Endothelial cell of umbilical vein (primary cell): Measurements from ENCODE around the gene GBF1. TPM values are rescaled to one million over a fixed set of nuclear protein-coding genes. Genes with fewer than 3 reads are reported as not detected.

Experiments
- BruUV-seq: library from RNA; stranded (reverse); fragments of 400-500 nt; replicated peaks from 2 replicates; lab custom pipeline; 2021; lab: Mats Ljungman, UMichigan
- CTCF ChIA-PET: fragments of 300-600, 350-600 bp; sonication (Branson Sonifier 250); formaldehyde crosslinking; loops from one replicate; lab custom pipeline; 2021; ENCODE audit warnings: antibody characterized with exemption, inconsistent platforms; lab: Charles Lee
- POLR2A ChIA-PET: fragments of 300-600, 350-600 bp; sonication (Branson Sonifier 250); formaldehyde crosslinking; loops from one replicate; lab custom pipeline; 2021; ENCODE audit warnings: antibody characterized with exemption, inconsistent platforms; lab: Charles Lee
- DNase-seq: peaks from one replicate; pipeline ENCODE4 v3.0.0-alpha.2; 2011; ENCODE audit warnings: low read depth, low spot score
- FAIRE-seq: peaks from 2 replicates; lab custom pipeline; 2011; peaks lifted over from hg19 to GRCh38; lab: Jason Lieb, UNC
- H2AFZ ChIP-seq: 2 replicates; pipeline ENCODE4 v1.6.0; 2012; ENCODE audit warnings: low read depth, low read length, control low read depth, inconsistent platforms
- H3K27ac ChIP-seq: 2 replicates; pipeline ENCODE4 v1.5.1; 2011; ENCODE audit warnings: low read depth, mild to moderate bottlenecking, control low read depth, low read length, moderate library complexity; ENCODE audit not compliant: insufficient read depth
- H3K27me3 ChIP-seq, 2 experiments: 2 replicates each; pipeline versions ENCODE4 v1.6.0 to v1.6.1; 2011; ENCODE audit warnings: low read length in 2 of 2, mixed read lengths in 1 of 2; ENCODE audit not compliant: control insufficient read depth in 2 of 2, insufficient read depth in 2 of 2
- H3K36me3 ChIP-seq, 2 experiments: 2 replicates in 1 of 2; 3 replicates in 1 of 2; pipeline ENCODE4 v1.5.1; 2011; ENCODE audit warnings: low read length in 2 of 2, mild to moderate bottlenecking in 1 of 2, moderate library complexity in 1 of 2; ENCODE audit not compliant: control insufficient read depth in 2 of 2, insufficient read depth in 2 of 2; ENCODE audit errors: extremely low read depth in 1 of 2
- H3K4me1 ChIP-seq: 3 replicates; pipeline ENCODE4 v1.5.1; 2011; ENCODE audit warnings: mild to moderate bottlenecking, low read length; ENCODE audit not compliant: control insufficient read depth, insufficient read depth; ENCODE audit errors: extremely low read depth
- H3K4me2 ChIP-seq: 2 replicates; pipeline ENCODE4 v1.6.1; 2011; ENCODE audit warnings: low read length, control low read depth, mixed read lengths; ENCODE audit not compliant: insufficient read depth
- H3K4me3 ChIP-seq, 3 experiments: fragments of 200-600 bp in 1 of 3; sonication (generic), shearing (Covaris generic) in 1 of 3; replicated peaks in 1 of 3; 2 replicates each; pipeline ENCODE4 v1.5.1; 2011 to 2016; ENCODE audit warnings: control low read depth in 3 of 3, low read length in 3 of 3, mild to moderate bottlenecking in 2 of 3, inconsistent platforms in 1 of 3, low read depth in 1 of 3, moderate library complexity in 1 of 3; ENCODE audit not compliant: insufficient read depth in 1 of 3
- H3K79me2 ChIP-seq: 2 replicates; pipeline ENCODE4 v1.6.0; 2012; ENCODE audit warnings: low read length, inconsistent platforms; ENCODE audit not compliant: control insufficient read depth, insufficient read depth
- H3K9ac ChIP-seq: replicated peaks from 2 replicates; pipeline ENCODE3; 2011; ENCODE audit warnings: low read length, control low read depth; ENCODE audit not compliant: insufficient read depth; ENCODE audit errors: extremely low read depth
- H3K9me1 ChIP-seq: replicated peaks from 3 replicates; pipeline ENCODE4 v1.6.0; 2011; ENCODE audit warnings: mild to moderate bottlenecking, low read length; ENCODE audit not compliant: control insufficient read depth, insufficient read depth; ENCODE audit errors: extremely low read depth
- H3K9me3 ChIP-seq: replicated peaks from 2 replicates; pipeline ENCODE4 v1.5.1; 2012; ENCODE audit warnings: low read length, inconsistent platforms; ENCODE audit not compliant: control insufficient read depth, insufficient read depth
- H4K20me1 ChIP-seq: replicated peaks from 2 replicates; pipeline ENCODE3; 2011; ENCODE audit warnings: mild to moderate bottlenecking, low read length; ENCODE audit not compliant: control insufficient read depth, insufficient read depth; ENCODE audit errors: extremely low read depth
- CTCF ChIP-seq, 2 donors: IDR thresholded peaks; 1 replicate in 1 of 2; 2 replicates in 1 of 2; pipeline ENCODE4 v1.5.1; 2011; ENCODE audit warnings: low read length in 2 of 2, mild to moderate bottlenecking in 2 of 2, moderate library complexity in 2 of 2, control low read depth in 1 of 2, inconsistent platforms in 1 of 2, low read depth in 1 of 2; ENCODE audit not compliant: insufficient read depth in 1 of 2; ENCODE audit errors: extremely low read depth in 1 of 2
- EZH2 ChIP-seq: IDR thresholded peaks from 2 replicates; pipeline ENCODE4 v1.6.1; 2012; ENCODE audit warnings: borderline replicate concordance, low read depth, mild to moderate bottlenecking, moderate library complexity, low read length, inconsistent platforms; ENCODE audit not compliant: severe bottlenecking
- FOS ChIP-seq: IDR thresholded peaks from 2 replicates; pipeline ENCODE4 v1.6.1; 2011; ENCODE audit warnings: mild to moderate bottlenecking, low read length, moderate library complexity, borderline replicate concordance; ENCODE audit not compliant: insufficient read depth
- GATA2 ChIP-seq: IDR thresholded peaks from 2 replicates; pipeline ENCODE4 v1.7.0; 2011; ENCODE audit warnings: low read depth, mild to moderate bottlenecking, moderate library complexity, mixed read lengths, low read length; ENCODE audit not compliant: insufficient read length, insufficient read depth
- JUN ChIP-seq: IDR thresholded peaks from 2 replicates; pipeline ENCODE4 v1.6.1; 2011; ENCODE audit warnings: borderline replicate concordance, low read depth; ENCODE audit not compliant: insufficient read length, insufficient read depth
- MYC ChIP-seq: IDR thresholded peaks from one replicate; pipeline ENCODE4 v1.6.1; 2011; ENCODE audit warnings: mild to moderate bottlenecking, low read depth, low read length
- POLR2A ChIP-seq: IDR thresholded peaks from 2 replicates; pipeline ENCODE4 v1.6.1; 2012; ENCODE audit warnings: low read depth, mild to moderate bottlenecking, control low read depth, low read length
- POLR2AphosphoS5 ChIP-seq: IDR thresholded peaks from 2 replicates; pipeline ENCODE4 v1.6.1; 2012; ENCODE audit warnings: low read depth, mild to moderate bottlenecking, control low read depth, low read length, moderate library complexity; ENCODE audit not compliant: insufficient read depth
- dilution Hi-C: fragments of 300-500 bp; cut with MboI; formaldehyde crosslinking; loops from one replicate; pipeline ENCODE4 v1.15.0; 2019; ENCODE audit warnings: low sequenced_read_pairs; ENCODE audit not compliant: extremely low pct_ligation_motif_present
- intact Hi-C: fragments of 100-400 bp; cut with micrococcal nuclease; formaldehyde crosslinking; loops from one replicate; pipeline ENCODE4 v1.10.0; 2022
- polyA plus RNA-seq, 4 experiments: library from polyadenylated mRNA; depleted of rRNA in 3 of 4; stranded (reverse) in 3 of 4; unstranded in 1 of 4; fragments of >200 nt; gene quantifications; 2 replicates each; pipeline versions ENCODE4 v1.2.1 to v1.2.3, GENCODE V29; 2011 to 2012; ENCODE audit warnings: missing spikeins in 1 of 4
- total RNA-seq: library from RNA; stranded (reverse); gene quantifications from 2 replicates; pipeline ENCODE4 v1.2.3, GENCODE V29; 2021
- TF ChIP-seq, protein P1 (sequence below): IDR thresholded peaks from 2 replicates; pipeline ENCODE4 v1.6.1; 2011; ENCODE audit not compliant: insufficient read depth, insufficient read length

Gene GBF1
- total and polyA plus RNA-seq, 2 donors (not counting 3 experiments of a cell fraction or from before 2014, with no cell fraction given), result 26.0 to 49.7 TPM

DNA sequence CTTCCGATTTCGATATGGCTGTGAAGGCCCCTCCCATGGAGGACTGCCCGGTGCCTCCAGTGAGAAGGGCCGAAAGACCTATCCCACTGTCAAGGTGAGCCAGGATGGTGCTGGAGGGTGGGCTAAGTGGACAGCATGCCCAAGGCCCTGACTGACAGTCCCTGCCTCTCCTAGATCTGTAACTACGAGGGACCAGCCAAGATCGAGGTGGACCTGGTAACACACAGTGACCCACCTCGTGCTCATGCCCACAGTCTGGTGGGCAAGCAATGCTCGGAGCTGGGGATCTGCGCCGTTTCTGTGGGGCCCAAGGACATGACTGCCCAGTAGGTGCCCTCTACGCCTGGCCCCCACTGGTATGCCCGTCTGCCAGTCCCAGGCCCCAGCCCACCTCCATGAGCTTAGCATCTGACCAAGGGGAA lies 151.4 kb downstream of the GBF1 start:
- dilution Hi-C loops (no loop called here), intact Hi-C loops (no loop called here)
- no peak for TF ChIP-seq GATA2
- TF ChIP-seq MYC, result no peak
- no peak for TF ChIP-seq POLR2AphosphoS5
- TF ChIP-seq POLR2A, result no peak
- no peak for TF ChIP-seq FOS
- TF ChIP-seq CTCF (IDR thresholded peaks at IDR 0.05; ENCODE audit: extremely low read depth in 1 of 2, insufficient read depth in 1 of 2, low read depth in 1 of 2, low read length in 2 of 2), result no peak
- TF ChIP-seq EZH2, result no peak
- TF ChIP-seq, protein P1, sequence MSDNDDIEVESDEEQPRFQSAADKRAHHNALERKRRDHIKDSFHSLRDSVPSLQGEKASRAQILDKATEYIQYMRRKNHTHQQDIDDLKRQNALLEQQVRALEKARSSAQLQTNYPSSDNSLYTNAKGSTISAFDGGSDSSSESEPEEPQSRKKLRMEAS, result no peak
- no peak for TF ChIP-seq JUN
- no peak overlapping the region for H3K4me2 ChIP-seq
- H4K20me1 ChIP-seq, result no peaks in the 10 kb centered on the region
- peaks cover 2 to 4% of the 10 kb centered on the region in 2 experiments for H3K27me3 ChIP-seq
- H3K27ac ChIP-seq, result no peak overlapping the region
- H3K9me1 ChIP-seq, result no peaks in the 10 kb centered on the region
- ChIA-PET CTCF (interaction anchor here (1.1 to 9.2 kb wide), 6 partner anchors 12 to 227 kb away, joined by 3 to 168 read pairs (median 18); partner anchors contain the start of gene FBXL15), POLR2A (no interaction called here)
- FAIRE-seq, result no peak
- H3K79me2 ChIP-seq, result no peaks in the 10 kb centered on the region
- BruUV-seq, result no TSS peak
- peaks cover 0 to 26% of the 10 kb centered on the region in 2 experiments for H3K36me3 ChIP-seq
- no peak overlapping the region for H2AFZ ChIP-seq
- peaks cover 17% of the 10 kb centered on the region for H3K4me1 ChIP-seq
- H3K9ac ChIP-seq, result no peak overlapping the region
- no peak overlapping the region for H3K4me3 ChIP-seq
- DNase-seq, result no peak
- H3K9me3 ChIP-seq, result no peaks in the 10 kb centered on the region
